ENCODE measurements around the gene GMCL1. TPM values are rescaled to one million over a fixed set of nuclear protein-coding genes. Genes with fewer than 3 reads are reported as not detected.
A peak's percentile ranks its signal among the peaks of the same experiment; 100 is the strongest.

The GMCL1 gene
- total RNA-seq, 6 experiments from 2014 or later: 6.5 to 11.2 (median 7.7) TPM

DNA sequence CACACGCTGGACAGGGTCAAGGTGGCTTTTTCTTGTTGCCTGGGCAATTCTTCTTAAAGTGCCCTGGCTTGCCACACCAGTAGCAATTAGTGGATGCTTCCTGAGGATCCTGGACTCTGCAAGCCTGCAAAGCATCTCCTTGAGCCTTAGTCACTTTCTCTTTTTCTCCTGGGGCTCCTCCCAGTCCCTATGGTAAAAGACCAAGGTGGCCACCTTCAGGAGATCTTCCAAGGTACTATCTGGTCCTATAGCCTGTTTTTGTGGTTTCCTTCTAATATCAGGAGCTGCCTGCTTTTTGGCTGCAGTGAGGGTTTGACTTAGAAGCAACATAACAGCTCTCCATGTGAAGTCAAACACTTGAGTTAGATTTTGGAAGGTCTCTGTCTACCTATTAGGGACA, 33.3 kb upstream of the GMCL1 start:
- no peak overlapping the region for H3K27ac Mint-ChIP-seq
- no peak overlapping the region for H3K4me3 Mint-ChIP-seq
- TF ChIP-seq, protein P1, sequence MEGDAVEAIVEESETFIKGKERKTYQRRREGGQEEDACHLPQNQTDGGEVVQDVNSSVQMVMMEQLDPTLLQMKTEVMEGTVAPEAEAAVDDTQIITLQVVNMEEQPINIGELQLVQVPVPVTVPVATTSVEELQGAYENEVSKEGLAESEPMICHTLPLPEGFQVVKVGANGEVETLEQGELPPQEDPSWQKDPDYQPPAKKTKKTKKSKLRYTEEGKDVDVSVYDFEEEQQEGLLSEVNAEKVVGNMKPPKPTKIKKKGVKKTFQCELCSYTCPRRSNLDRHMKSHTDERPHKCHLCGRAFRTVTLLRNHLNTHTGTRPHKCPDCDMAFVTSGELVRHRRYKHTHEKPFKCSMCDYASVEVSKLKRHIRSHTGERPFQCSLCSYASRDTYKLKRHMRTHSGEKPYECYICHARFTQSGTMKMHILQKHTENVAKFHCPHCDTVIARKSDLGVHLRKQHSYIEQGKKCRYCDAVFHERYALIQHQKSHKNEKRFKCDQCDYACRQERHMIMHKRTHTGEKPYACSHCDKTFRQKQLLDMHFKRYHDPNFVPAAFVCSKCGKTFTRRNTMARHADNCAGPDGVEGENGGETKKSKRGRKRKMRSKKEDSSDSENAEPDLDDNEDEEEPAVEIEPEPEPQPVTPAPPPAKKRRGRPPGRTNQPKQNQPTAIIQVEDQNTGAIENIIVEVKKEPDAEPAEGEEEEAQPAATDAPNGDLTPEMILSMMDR (IDR thresholded peaks at IDR 0.05): no peak
- H3K27me3 Mint-ChIP-seq (ENCODE audit: insufficient read depth): no peaks in the 10 kb centered on the region; the same call in 1 of the 2 replicates
- H3K36me3 Mint-ChIP-seq (ENCODE audit: low read depth): peaks cover 5% of the 10 kb centered on the region; the same call in 1 of the 2 replicates
- H3K9me3 Mint-ChIP-seq: no peaks in the 10 kb centered on the region
- H3K4me1 Mint-ChIP-seq (ENCODE audit: low read depth): peaks cover 36% of the 10 kb centered on the region
- no peak for DNase-seq

DNA sequence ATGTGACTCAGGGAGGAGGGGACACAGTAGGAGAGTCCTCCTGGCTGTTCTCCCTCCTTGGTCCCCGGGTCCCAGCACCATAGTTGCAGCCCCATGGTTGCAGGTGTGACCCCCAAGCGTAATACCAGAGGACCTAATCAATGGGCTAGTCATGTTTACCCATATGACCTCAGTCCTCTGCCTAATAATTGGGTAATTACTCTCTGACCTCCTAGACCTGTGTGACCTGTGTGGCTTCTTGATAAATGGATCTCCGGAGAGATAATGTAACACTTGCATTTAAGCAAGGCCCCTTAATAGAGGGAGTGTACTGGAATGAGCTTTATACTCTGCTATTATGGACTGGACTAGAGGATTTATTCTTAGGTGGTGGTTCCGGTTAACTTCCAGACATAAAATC, 32.2 kb upstream of the GMCL1 start:
- H3K4me1 Mint-ChIP-seq (ENCODE audit: low read depth): peaks cover 29% of the 10 kb centered on the region
- TF ChIP-seq, protein P1 (IDR thresholded peaks at IDR 0.05): no peak
- no peaks in the 10 kb centered on the region for H3K9me3 Mint-ChIP-seq
- H3K4me3 Mint-ChIP-seq: peak overlapping the region; percentile 88; the same call in 1 of the 2 replicates
- H3K36me3 Mint-ChIP-seq (ENCODE audit: low read depth): peaks cover 9% of the 10 kb centered on the region; the same call in 1 of the 2 replicates
- no peaks in the 10 kb centered on the region; the same call in 1 of the 2 replicates for H3K27me3 Mint-ChIP-seq (ENCODE audit: insufficient read depth)
- no peak for DNase-seq
- H3K27ac Mint-ChIP-seq: peak overlapping the region; percentile 91; the same call in 1 of the 2 replicates

DNA sequence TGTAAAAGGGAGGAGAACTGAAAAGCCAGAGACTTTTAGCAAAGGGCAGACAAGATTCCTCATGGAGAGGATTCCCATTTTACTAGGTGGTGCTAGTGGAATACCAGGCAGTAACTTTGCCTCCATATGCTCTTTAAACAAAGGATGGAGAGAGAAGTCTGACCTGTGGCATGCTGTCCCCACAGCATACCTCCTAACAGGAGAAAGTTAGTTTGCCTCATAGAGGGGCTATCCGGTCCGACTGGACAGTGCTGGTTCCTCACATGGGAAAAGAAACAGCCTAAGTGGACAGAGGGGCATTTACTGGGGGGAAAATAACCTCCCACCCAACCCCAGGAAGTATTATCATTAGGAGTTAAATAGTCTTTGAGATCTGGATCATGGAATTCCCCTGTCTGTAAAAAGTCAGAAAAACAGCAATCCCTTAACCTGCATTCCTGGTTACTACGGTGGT, 31.6 kb upstream of the GMCL1 start:
- no peak for DNase-seq
- TF ChIP-seq, protein P1 (IDR thresholded peaks at IDR 0.05): no peak
- Mint-ChIP-seq H3K9me3 (no peaks in the 10 kb centered on the region), H3K4me3 (peak overlapping the region; percentile 88), H3K27me3 (ENCODE audit: insufficient read depth) (no peaks in the 10 kb centered on the region; the same call in 1 of the 2 replicates), H3K4me1 (ENCODE audit: low read depth) (peaks cover 29% of the 10 kb centered on the region), H3K27ac (peak overlapping the region; percentile 91), H3K36me3 (ENCODE audit: low read depth) (peaks cover 10% of the 10 kb centered on the region; the same call in 1 of the 2 replicates)

DNA sequence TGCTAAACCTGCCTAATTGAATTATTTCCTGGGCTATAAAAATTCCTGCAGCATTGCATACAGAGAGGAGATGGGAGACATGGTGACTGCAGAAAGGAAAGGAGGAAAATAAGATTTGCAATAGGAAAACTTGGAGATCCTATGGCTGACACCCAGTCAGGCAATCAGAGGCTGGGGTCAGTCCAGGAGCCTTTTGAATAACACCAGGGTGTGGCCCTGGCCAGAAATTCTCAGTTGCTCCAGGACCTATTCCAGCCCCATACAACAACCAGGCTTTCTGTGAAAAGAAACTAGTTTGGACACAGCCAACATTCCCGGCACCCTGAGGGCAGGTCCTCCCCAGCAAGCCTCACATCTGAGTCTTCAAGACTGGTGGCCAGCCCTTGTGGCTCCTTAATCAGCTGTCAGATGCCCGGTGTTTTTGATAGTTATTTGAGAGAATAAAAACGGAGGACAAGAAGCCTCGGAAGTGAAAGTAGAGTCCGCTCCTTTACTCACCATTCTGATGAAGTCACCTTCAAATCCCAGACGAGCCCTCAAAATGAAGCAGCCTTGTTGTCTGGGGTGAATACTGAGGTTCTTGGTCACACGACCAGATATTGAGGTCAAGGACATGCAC, 31.1 kb upstream of the GMCL1 start:
- peaks cover 29% of the 10 kb centered on the region for H3K4me1 Mint-ChIP-seq (ENCODE audit: low read depth)

DNA sequence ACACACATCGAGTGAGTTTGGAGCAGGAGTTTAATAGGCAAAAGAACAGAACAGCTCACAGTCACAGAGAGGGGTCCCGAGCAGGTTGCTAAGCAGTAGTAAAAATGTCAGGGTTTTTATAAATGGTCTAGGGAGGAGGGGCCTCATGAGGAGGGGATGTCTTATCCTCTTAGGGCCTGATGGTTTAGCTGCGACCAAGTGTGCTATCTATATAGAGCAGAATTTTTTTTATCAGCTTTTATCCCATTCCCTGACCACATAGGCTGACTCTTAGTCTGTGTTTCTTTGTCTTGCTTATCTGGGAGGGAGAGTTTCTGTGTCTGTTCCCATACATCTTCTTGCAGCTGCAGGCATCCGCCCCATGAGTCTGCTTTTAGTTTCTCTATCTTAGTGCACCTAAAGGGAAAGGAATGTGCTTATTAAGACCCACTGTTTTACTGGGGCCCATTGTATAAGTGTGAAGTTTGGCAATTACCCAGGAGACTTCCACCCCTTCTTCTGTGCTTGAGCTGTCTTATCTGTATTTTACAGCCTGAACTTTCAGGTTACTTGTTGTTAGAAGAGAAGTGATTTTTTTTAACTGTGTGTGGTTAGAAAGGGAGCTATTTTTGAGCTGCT, 30.4 kb upstream of the GMCL1 start:
- Mint-ChIP-seq H3K27me3 (ENCODE audit: insufficient read depth) (no peaks in the 10 kb centered on the region; the same call in 1 of the 2 replicates), H3K27ac (peak overlapping the region; percentile 91), H3K9me3 (no peaks in the 10 kb centered on the region), H3K4me1 (ENCODE audit: low read depth) (peaks cover 29% of the 10 kb centered on the region), H3K36me3 (ENCODE audit: low read depth) (peaks cover 15% of the 10 kb centered on the region; the same call in 1 of the 2 replicates), H3K4me3 (peak overlapping the region; percentile 88)
- DNase-seq: peak; percentile 48
- TF ChIP-seq, protein P1 (IDR thresholded peaks at IDR 0.05): no peak

More for the DNA sequence above, 31.1 kb upstream of the GMCL1 start:
- peak overlapping the region; percentile 88 for H3K4me3 Mint-ChIP-seq
- H3K36me3 Mint-ChIP-seq (ENCODE audit: low read depth): peaks cover 11% of the 10 kb centered on the region; the same call in 1 of the 2 replicates
- H3K27me3 Mint-ChIP-seq (ENCODE audit: insufficient read depth): no peaks in the 10 kb centered on the region; the same call in 1 of the 2 replicates
- H3K9me3 Mint-ChIP-seq: no peaks in the 10 kb centered on the region
- H3K27ac Mint-ChIP-seq: peak overlapping the region; percentile 91
- TF ChIP-seq, protein P1 (IDR thresholded peaks at IDR 0.05): no peak
- DNase-seq: peak; percentile 46
